Cerebellar cortex (tissue), 1 donor: ENCODE measurements around the gene OR5A2.
"Not testable (repeated sequence)": the region's sequence is repeated elsewhere in the genome, so short reads cannot be mapped to it uniquely, and the experiment has no call there.

Experiments
- DNase-seq: peaks from one replicate; pipeline ENCODE4 v3.0.0-alpha.2; 2015; ENCODE audit warnings: low spot score

The OR5A2 gene, protein sequence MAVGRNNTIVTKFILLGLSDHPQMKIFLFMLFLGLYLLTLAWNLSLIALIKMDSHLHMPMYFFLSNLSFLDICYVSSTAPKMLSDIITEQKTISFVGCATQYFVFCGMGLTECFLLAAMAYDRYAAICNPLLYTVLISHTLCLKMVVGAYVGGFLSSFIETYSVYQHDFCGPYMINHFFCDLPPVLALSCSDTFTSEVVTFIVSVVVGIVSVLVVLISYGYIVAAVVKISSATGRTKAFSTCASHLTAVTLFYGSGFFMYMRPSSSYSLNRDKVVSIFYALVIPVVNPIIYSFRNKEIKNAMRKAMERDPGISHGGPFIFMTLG

DNA sequence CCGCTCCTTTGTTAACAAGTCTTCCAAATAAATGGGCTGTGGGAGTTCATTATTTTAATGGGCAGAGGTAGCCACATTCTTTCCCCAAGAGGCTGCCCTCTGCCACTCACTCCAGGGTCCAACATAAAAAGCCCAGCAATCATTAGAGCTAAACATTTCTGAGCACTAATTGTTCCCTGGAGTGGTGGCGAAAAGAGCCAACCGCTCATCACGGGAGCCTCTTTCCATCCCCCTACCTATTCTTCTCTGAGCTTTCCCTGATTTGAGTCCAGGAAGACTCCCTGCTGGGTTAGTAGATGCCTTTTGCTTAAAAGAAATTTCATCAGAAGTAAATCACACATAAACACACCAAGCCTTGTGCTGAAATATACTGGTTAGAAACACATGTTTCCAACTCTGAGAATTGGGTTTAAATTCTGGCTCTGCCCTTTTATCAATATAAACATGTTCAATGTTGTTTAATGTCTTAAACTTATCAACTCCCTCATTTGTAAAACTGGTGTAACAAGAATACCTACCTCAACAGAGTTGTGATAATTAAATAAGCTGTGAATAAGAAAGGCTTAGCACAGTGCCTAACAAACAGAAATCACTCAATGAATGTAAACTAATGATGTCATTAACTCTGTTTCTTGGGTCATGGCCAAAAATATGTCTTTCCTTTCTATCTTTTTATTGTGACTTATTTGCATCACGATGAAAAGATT is at the start of gene OR5A2:
OR5A2 (minus strand) TSS at position 53 of the 707 bp plus-strand sequence. CDS start 3,460 bp downstream, outside the sequence.
- DNase-seq: no peak

DNA sequence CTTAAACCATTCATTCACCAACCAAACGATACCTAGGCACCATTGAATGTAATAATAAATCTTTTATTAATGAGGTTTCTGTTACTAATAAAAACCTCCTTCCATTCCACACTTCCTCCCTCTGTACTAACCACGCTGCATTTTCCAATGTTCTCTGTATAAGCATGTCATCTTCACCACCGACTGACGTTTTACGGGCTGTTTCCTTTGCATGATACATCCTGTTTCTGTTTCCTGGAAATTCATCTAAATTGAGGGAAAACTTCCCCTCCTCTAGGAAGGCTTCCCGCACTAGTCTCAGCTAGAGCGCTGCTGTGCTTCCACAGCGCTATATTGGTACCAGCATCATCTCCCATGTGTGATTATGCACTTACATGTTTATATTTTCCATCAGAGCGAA is 49.0 kb upstream of the OR5A2 start:
- DNase-seq: no peak

GRCh38 chr11:59473015-59473414 is 46.8 kb upstream of the OR5A2 start, which contains the start of gene OR4D10:
TSS of gene OR4D10 (plus strand) at chr11:59473315. CDS start at chr11:59477430, 4,115 bp downstream.
- DNase-seq: no peak

- DNase-seq: no peak
Observed at GRCh38 chr11:59463190-59463641, 37.0 kb upstream of the OR5A2 start.

GRCh38 chr11:59459916-59460315 is 33.7 kb upstream of the OR5A2 start:
- DNase-seq: no peak

DNA sequence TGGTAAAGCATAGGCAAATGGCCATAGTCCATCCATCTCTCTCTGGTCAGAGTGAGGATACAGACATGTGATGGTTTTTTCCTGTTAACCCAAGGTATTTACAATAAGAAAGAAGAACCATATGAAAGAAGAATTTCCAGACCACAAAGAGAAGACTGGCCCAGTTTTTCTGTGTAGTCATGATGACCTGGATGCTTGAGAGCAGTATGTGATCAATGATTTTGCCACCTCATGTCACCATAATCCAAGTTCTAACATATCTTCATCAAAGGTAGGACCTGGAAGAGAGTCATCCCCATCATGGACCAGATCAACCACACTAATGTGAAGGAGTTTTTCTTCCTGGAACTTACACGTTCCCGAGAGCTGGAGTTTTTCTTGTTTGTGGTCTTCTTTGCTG is 30.4 kb upstream of the OR5A2 start, which contains the start of gene OR4D6:
OR4D6 (plus strand) TSS at position 301 of the 400 bp plus-strand sequence; CDS start at position 301, 0 bp downstream.
- no peak for DNase-seq

DNA sequence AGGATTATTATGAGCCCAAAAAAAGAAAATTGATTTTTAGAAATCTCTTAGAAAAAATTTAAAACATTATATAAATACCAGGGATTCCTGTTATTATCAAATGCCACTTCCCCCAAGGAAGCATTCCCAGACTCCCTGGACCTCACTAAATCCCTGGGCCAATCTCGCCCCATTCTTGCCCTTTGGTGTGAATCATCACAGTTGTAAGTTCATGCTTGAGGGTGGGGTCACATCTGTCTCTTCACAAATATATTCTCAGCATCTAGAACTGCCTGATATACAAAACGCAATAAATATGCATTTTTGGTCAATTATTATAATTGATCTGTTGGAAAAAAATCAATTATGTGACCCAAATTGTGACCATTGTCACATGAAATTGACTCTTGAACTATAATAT is 22.3 kb upstream of the OR5A2 start:
- no peak for DNase-seq

GRCh38 chr11:59445624-59446023 is 19.4 kb upstream of the OR5A2 start:
- DNase-seq: not testable (repeated sequence)

GRCh38 chr11:59437770-59438169 is 11.6 kb upstream of the OR5A2 start:
- no peak for DNase-seq

DNA sequence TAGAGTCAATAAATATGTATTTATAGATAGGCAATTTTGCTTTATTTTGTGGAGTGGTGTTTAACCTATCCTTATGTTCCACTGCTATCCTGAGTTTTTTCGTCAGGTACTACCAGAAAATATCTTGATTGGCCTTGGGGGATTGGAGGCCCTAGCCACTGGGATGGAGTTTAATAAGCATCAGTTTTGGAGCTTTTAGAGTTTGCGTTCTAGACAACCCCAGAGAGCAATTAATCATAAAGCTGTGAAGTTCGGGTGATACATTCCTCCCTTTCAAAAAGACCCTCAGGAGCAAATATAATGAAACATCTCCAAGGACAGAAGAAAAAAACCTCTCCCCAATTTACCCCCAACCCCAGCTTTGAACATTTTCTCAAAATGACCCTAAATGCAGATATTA is 10.0 kb upstream of the OR5A2 start, which contains the start of gene OR5A1:
OR5A1 (plus strand) TSS at position 301 of the 400 bp plus-strand sequence. CDS start 6,700 bp downstream, outside the sequence.
- DNase-seq: no peak

GRCh38 chr11:59429924-59430516 is 3.8 kb upstream of the OR5A2 start:
- DNase-seq: peak; percentile 31

- no peak for DNase-seq
Observed at GRCh38 chr11:59427068-59427382, 812 bp upstream of the OR5A2 start.

GRCh38 chr11:59425131-59425530 is 1.1 kb downstream of the OR5A2 start:
- no peak for DNase-seq

DNA sequence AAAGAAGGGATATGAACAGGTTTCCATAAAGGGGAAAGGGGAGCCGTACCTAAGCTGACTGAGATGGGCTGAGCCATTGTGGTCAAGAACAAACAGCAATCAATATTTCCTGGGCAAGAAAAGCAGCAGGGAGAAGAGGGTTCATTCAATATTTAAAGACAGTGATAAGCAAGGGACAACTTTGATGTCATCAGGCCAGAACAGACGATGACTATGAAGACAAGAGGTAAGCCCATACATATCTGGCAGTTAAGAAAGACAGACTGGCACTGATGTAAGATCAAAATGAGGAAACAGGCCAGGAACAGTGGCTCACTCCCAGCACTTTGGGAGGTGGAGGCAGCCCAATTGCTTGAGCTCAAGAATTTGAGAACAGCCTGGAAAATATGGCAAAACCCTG is 2.4 kb downstream of the OR5A2 start:
- DNase-seq: no peak

DNA sequence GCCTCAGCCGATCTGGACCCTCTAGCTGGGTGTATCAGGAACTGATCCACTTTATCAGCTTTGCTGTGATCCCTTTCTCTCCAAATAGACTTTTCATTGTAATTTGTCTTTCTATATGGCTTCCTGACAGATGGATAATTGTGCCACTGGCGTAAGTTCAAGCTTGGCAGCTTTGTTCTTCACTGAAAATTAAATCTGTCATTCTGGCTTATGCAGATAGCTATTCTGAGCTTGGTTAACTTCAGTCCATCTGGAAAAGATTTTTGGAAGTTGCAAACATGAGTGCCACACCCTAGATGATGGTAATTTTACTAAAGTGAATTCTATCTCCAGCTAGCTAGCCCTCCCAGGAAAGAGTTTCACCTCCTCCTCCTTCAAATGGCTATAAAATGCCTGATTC is 8.1 kb downstream of the OR5A2 start:
- peak; percentile 50 for DNase-seq

GRCh38 chr11:59417023-59417422 is 9.2 kb downstream of the OR5A2 start:
- no peak for DNase-seq

GRCh38 chr11:59416613-59417012 is 9.6 kb downstream of the OR5A2 start:
- DNase-seq: peak; percentile 8

DNA sequence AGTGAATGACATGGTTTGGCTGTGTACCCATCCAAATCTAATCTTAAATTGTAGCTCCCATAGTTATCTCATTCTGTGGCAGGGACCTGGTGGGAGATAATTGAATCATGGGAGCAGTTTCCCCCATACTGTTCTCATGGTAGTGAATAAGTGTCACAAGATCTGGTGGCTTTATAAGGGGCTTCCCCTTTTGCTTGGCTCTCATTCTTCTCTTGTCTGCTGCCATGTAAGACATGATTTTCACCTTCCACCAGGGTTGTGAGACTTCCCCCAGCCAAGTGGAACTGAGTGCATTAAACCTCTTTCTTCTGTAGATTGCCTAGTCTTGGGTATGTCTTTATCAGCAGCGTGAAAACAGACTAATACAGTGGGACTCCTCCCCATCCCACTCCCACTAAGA is 11.1 kb downstream of the OR5A2 start:
- no peak for DNase-seq

DNA sequence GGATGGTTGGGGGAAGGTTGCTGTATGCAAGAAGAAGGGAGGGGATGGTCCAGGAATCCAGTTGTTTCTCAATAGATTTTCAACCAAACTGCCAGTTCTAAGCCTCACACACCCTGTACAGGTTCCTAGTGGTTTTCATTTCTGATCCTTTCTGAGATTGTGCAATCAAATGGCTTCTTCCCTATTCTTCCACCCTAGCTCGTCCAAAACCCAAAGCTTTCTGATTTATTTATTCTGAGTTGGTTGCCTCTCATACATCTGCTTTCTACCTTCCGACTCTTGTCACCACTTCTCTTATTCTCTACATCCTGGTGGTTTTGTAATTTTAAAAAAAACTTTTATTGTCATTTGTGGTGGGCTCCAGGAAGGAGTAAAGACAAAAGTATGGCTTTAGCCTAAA is 12.6 kb downstream of the OR5A2 start:
- no peak for DNase-seq

- no peak for DNase-seq
Observed at GRCh38 chr11:59403546-59403945, 22.7 kb downstream of the OR5A2 start.

- no peak for DNase-seq
Observed at GRCh38 chr11:59401262-59401552, 25.0 kb downstream of the OR5A2 start.

GRCh38 chr11:59400461-59401261 is 25.6 kb downstream of the OR5A2 start:
- DNase-seq: no peak
